WTC11 (cell line): ENCODE measurements around the gene WDFY3. TPM values are rescaled to one million over a fixed set of nuclear protein-coding genes. Genes with fewer than 3 reads are reported as not detected.

Experiments used
- AR ChIP-seq: fragments of 250-450 bp; sonication (Bioruptor Pico); IDR thresholded peaks from 2 replicates; pipeline ENCODE4 v1.9.0; 2021; ENCODE audit warnings: mild to moderate bottlenecking
- ARID4B ChIP-seq: sonication (generic); formaldehyde crosslinking; IDR thresholded peaks from 2 replicates; pipeline ENCODE4 v1.8.0; 2023; ENCODE audit warnings: missing genetic modification reagents, mild to moderate bottlenecking, borderline replicate concordance
- ATF3 ChIP-seq: sonication (generic); formaldehyde crosslinking; conservative IDR thresholded peaks from 2 replicates; pipeline ENCODE4 v1.8.1; 2022; ENCODE audit warnings: mild to moderate bottlenecking, missing genetic modification reagents
- ATF6 ChIP-seq: sonication (generic); formaldehyde crosslinking; IDR thresholded peaks from 2 replicates; pipeline ENCODE4 v1.8.1; 2023; ENCODE audit warnings: mild to moderate bottlenecking, missing genetic modification reagents
- CDX4 ChIP-seq: fragments of 250-450 bp; sonication (Bioruptor Pico); IDR thresholded peaks from 2 replicates; pipeline ENCODE4 v1.9.0; 2021; ENCODE audit warnings: moderate library complexity, mild to moderate bottlenecking, inconsistent platforms, borderline replicate concordance
- E2F5 ChIP-seq: sonication (generic); formaldehyde crosslinking; IDR thresholded peaks from 2 replicates; pipeline ENCODE4 v1.8.1; 2022; ENCODE audit warnings: mild to moderate bottlenecking, moderate library complexity, missing genetic modification reagents
- ESRRA ChIP-seq: sonication (generic); formaldehyde crosslinking; IDR thresholded peaks from 2 replicates; pipeline ENCODE4 v1.8.1; 2022; ENCODE audit warnings: mild to moderate bottlenecking, missing genetic modification reagents, borderline replicate concordance
- FOXJ3 ChIP-seq: sonication (generic); formaldehyde crosslinking; IDR thresholded peaks from 2 replicates; pipeline ENCODE4 v1.9.0; 2021; ENCODE audit warnings: missing genetic modification reagents, mild to moderate bottlenecking, borderline replicate concordance
- FOXK1 ChIP-seq: sonication (generic); formaldehyde crosslinking; IDR thresholded peaks from 2 replicates; pipeline ENCODE4 v1.8.0; 2022; ENCODE audit warnings: mild to moderate bottlenecking, moderate library complexity, missing genetic modification reagents
- MAX ChIP-seq: sonication (generic); formaldehyde crosslinking; IDR thresholded peaks from 2 replicates; pipeline ENCODE4 v1.8.0; 2022; ENCODE audit warnings: mild to moderate bottlenecking, missing genetic modification reagents
- OVOL2 ChIP-seq: fragments of 250-450 bp; sonication (Bioruptor Pico); IDR thresholded peaks from 2 replicates; pipeline ENCODE4 v1.9.0; 2021; ENCODE audit warnings: mild to moderate bottlenecking, borderline replicate concordance
- SMAD4 ChIP-seq: sonication (generic); formaldehyde crosslinking; IDR thresholded peaks from 2 replicates; pipeline ENCODE4 v1.8.0; 2022; ENCODE audit warnings: mild to moderate bottlenecking, missing genetic modification reagents
- SP1 ChIP-seq: sonication (generic); formaldehyde crosslinking; conservative IDR thresholded peaks from 2 replicates; pipeline ENCODE4 v1.8.1; 2022; ENCODE audit warnings: missing genetic modification reagents
- TP53 ChIP-seq: sonication (generic); formaldehyde crosslinking; IDR thresholded peaks from 2 replicates; pipeline ENCODE4 v1.8.1; 2023; ENCODE audit warnings: mild to moderate bottlenecking, missing genetic modification reagents
- ZBTB21 ChIP-seq: sonication (generic); formaldehyde crosslinking; IDR thresholded peaks from 2 replicates; pipeline ENCODE4 v1.8.1; 2023; ENCODE audit warnings: mild to moderate bottlenecking, missing genetic modification reagents, borderline replicate concordance
- ZBTB43 ChIP-seq: sonication (generic); formaldehyde crosslinking; IDR thresholded peaks from 2 replicates; pipeline ENCODE4 v1.8.1; 2023; ENCODE audit warnings: mild to moderate bottlenecking, missing genetic modification reagents
- ZNF121 ChIP-seq: sonication (generic); formaldehyde crosslinking; IDR thresholded peaks from 2 replicates; pipeline ENCODE4 v1.8.0; 2023; ENCODE audit warnings: missing genetic modification reagents
- ZNF317 ChIP-seq: sonication (generic); formaldehyde crosslinking; IDR thresholded peaks from 2 replicates; pipeline ENCODE4 v1.8.1; 2023; ENCODE audit warnings: low read depth, mild to moderate bottlenecking, moderate library complexity, missing genetic modification reagents, borderline replicate concordance
- ZNF532 ChIP-seq: fragments of 250-450 bp; sonication (Bioruptor Pico); IDR thresholded peaks from 2 replicates; pipeline ENCODE4 v1.9.0; 2021; ENCODE audit warnings: mild to moderate bottlenecking, borderline replicate concordance
- total RNA-seq: library from RNA; stranded (reverse); gene quantifications from 3 replicates; pipeline ENCODE4 v1.2.3, GENCODE V29; 2021

The WDFY3 gene
- total RNA-seq, 1 experiment from 2014 or later: 77.2 TPM

GRCh38 chr4:84965553-84966381 lies 723 bp downstream of the WDFY3 start (continued):
- TF ChIP-seq ZNF532 (CRISPR knock-in tag) (no peak), ATF6 (no peak), CDX4 (no peak), ZNF121 (CRISPR knock-in tag) (no peak), MAX (CRISPR knock-in tag) (no peak), FOXK1 (CRISPR knock-in tag) (0 out of 2 replicates have a peak, but pooled peaks have one; percentile 59), E2F5 (CRISPR knock-in tag) (0 out of 2 replicates have a peak, but pooled peaks have one; percentile 4), SP1 (no peak), OVOL2 (CRISPR knock-in tag) (no peak), ARID4B (no peak; the same call in 1 of the 2 replicates), ESRRA (CRISPR knock-in tag) (no peak), ZBTB43 (CRISPR knock-in tag) (0 out of 2 replicates have a peak, but pooled peaks have one; percentile 73), ZBTB21 (CRISPR knock-in tag) (no peak), ZNF317 (CRISPR knock-in tag) (no peak), TP53 (peak; percentile 78; the same call in 1 of the 2 replicates), AR (no peak), SMAD4 (CRISPR knock-in tag) (0 out of 2 replicates have a peak, but pooled peaks have one; percentile 26), FOXJ3 (CRISPR knock-in tag) (no peak), ATF3 (CRISPR knock-in tag) (no peak)
